ENCODE measurements around the gene HEPACAM.

The HEPACAM gene

DNA sequence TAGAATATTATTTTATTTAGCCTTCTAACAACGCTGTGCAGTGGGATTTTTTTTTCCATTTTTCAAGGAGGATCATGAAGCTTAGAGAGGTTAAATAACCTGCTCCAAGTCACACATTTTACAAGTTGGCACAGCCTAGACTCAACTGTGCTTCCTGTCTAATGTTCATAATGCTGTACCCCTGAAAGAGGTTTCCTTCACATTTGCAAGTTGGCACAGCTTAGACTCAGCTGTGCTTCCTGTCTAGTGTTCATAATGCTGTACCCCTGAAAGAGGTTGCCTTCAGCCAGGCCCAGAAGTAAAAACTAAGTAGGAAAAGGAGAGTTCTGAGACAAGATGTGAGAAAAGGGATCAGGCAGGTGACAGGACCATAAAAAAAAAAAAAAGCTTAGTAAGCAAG, 7.9 kb upstream of the HEPACAM start:
- no peak for DNase-seq (ENCODE audit: low read depth)
- TF ChIP-seq, protein P1, sequence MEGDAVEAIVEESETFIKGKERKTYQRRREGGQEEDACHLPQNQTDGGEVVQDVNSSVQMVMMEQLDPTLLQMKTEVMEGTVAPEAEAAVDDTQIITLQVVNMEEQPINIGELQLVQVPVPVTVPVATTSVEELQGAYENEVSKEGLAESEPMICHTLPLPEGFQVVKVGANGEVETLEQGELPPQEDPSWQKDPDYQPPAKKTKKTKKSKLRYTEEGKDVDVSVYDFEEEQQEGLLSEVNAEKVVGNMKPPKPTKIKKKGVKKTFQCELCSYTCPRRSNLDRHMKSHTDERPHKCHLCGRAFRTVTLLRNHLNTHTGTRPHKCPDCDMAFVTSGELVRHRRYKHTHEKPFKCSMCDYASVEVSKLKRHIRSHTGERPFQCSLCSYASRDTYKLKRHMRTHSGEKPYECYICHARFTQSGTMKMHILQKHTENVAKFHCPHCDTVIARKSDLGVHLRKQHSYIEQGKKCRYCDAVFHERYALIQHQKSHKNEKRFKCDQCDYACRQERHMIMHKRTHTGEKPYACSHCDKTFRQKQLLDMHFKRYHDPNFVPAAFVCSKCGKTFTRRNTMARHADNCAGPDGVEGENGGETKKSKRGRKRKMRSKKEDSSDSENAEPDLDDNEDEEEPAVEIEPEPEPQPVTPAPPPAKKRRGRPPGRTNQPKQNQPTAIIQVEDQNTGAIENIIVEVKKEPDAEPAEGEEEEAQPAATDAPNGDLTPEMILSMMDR (IDR thresholded peaks at IDR 0.05; ENCODE audit: control insufficient read depth, extremely low read depth, insufficient read depth) = no peak
- no peak overlapping the region for H3K4me3 ChIP-seq (ENCODE audit: low read depth, low read length)

DNA sequence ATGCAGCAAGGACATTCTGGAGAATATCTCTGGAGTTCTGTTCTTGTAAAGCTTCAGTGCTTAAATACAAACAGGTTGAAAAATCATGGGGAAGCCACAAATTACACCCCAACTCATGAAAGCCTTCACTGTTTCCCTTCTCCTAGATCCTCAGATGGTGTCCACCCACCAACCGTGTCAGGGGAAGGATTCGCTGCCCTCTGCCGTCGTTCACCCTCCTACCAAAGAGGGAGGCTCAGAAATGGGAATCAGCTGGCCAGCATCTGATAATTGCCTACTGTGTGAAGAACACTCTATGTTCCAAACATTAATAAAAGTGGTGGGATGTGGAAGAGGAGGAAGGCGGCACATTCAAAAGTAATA, 7.4 kb upstream of the HEPACAM start:
- no peak for DNase-seq (ENCODE audit: low read depth)
- H3K4me3 ChIP-seq (ENCODE audit: low read depth, low read length) = no peak overlapping the region
- TF ChIP-seq, protein P1 (IDR thresholded peaks at IDR 0.05; ENCODE audit: control insufficient read depth, extremely low read depth, insufficient read depth) = no peak

DNA sequence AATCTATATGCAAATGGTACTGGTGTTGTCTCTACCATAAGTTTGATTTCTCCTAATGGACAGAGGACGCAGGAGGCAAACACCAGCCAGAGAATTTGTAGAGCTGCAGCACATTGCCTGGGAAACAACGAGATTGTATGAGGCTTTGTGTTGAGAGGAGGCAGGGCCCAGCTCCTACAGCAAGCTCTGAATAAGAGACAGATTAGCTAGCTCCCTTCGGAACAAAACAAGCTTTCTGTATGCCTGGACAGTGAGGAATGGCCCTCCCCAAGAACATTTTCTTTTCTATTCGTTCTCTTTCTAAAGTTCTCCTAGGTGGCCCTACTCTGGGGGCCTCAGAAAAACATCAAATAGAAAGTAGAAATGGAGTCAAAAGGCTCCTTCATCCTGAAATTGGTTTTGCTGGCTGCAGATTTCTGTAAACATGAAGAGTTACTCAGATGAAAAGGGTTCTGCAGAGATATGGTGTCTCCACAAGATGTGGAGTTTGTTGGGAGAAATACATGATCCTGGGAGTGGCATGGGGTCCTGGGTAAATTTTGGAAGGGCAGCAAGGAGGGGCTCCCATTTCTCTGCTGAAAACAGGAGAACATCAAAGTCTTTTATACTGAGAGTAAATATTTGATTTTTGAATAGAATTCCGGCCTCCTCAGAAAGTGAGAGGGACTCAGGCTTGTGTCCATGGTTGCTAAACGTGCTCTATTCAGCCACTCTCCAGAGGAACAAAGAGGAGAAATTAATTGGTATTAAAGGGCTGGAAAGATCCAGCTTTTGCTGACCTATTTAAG, 6.8 kb upstream of the HEPACAM start:
- DNase-seq (ENCODE audit: low read depth) = no peak
- H3K4me3 ChIP-seq (ENCODE audit: low read depth, low read length) = no peak overlapping the region

DNA sequence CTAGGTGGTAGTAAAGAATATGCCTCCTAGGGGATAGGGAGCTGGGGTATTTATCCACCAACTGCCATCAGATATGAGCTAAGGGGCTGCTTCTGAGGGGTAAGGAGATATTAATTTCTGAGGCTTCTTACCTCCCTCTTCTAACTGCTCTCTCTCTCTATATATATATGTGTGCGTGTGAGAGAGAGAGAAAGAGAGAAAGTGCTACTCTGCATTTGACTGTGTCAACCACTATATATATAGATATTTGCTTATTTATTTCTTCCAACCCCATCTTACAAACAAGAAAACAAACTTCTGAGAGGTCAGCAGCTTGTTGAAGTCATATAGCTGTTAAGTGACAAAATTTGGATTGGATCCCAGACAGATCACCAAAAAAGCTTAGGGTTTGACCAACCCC, 5.9 kb upstream of the HEPACAM start:
- TF ChIP-seq, protein P1 (IDR thresholded peaks at IDR 0.05; ENCODE audit: control insufficient read depth, extremely low read depth, insufficient read depth) = no peak
- no peak overlapping the region for H3K4me3 ChIP-seq (ENCODE audit: low read depth, low read length)
- DNase-seq (ENCODE audit: low read depth) = no peak

More for the DNA sequence above, 6.8 kb upstream of the HEPACAM start:
- TF ChIP-seq, protein P1 (IDR thresholded peaks at IDR 0.05; ENCODE audit: control insufficient read depth, extremely low read depth, insufficient read depth) = no peak

DNA sequence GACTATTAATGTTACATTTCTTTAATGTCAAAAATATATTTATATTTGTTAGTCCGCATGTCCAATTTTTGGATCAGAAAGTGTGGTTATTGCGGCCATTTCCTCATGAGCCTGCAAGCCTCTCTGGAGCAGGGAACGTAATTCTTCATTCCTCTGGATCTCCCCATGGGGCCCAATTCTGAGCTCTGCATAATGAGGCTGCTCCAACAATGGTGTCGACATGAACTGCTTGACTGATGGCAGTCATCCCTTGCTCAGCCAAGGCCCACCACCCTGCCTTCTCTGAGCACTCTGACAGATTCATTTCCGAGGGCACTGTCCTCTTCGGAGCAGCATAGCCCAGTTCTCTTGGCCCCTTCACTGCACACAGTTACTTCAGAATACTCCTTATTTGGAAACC, 3.1 kb upstream of the HEPACAM start:
- no peak overlapping the region for H3K4me3 ChIP-seq (ENCODE audit: low read depth, low read length)
- no peak for DNase-seq (ENCODE audit: low read depth)
- TF ChIP-seq, protein P1 (IDR thresholded peaks at IDR 0.05; ENCODE audit: control insufficient read depth, extremely low read depth, insufficient read depth) = no peak

DNA sequence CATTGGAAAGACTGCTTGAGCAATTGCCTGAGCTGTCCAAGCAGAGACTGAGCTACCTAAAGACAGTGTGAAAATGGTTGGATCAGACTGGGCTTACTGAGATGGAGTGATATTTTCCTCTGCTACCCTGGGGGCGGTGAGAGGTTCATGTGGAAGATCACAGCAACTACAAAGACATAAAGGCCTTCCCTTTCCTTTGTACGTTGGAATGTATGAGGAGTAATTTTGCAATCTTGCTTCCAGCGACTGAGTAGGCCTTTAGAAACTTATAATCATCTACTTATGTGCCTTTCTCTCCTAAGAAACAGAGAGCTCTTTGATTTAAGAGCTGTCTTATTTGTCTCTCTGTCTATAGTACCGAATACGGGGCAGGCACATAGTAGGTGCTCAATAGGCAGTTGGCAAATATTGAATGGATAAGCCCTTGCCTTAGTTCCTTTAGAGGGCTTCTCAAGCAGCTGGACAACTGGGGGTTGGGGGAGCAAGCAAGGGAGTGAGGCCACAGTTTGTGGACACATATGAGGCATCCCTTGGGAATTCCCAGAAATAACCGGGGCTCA, 2.4 kb upstream of the HEPACAM start:
- TF ChIP-seq, protein P1 (IDR thresholded peaks at IDR 0.05; ENCODE audit: control insufficient read depth, extremely low read depth, insufficient read depth) = no peak
- H3K4me3 ChIP-seq (ENCODE audit: low read depth, low read length) = no peak overlapping the region
- DNase-seq (ENCODE audit: low read depth) = no peak

All from LNCaP clone FGC (cell line).